DMS53 treated with DMSO at 0.1 percent for 48 hours (cell line): ENCODE results near the gene SEC14L2.
A peak's percentile ranks its signal among the peaks of the same experiment; 100 is the strongest.

Source experiments
- DNase-seq: peaks from one replicate; lab custom pipeline; 2025; ENCODE audit not compliant: unreplicated experiment; lab: John Stamatoyannopoulos, UW

The SEC14L2 gene

GRCh38 chr22:30396871-30397655 lies at the start of gene SEC14L2:
SEC14L2 (plus strand) TSS chr22:30397018; CDS start chr22:30397117, 99 bp downstream.
- DNase-seq: peak; percentile 2

- no peak for DNase-seq
These were observed 49.4 kb upstream of the SEC14L2 start for GRCh38 chr22:30347255-30347892.

GRCh38 chr22:30348404-30348803 lies 48.4 kb upstream of the SEC14L2 start:
- no peak for DNase-seq

- DNase-seq: no peak
These were observed 48.0 kb upstream of the SEC14L2 start for GRCh38 chr22:30348809-30349208.

GRCh38 chr22:30351226-30351625 lies 45.6 kb upstream of the SEC14L2 start:
- no peak for DNase-seq

- DNase-seq: no peak
These were observed 42.2 kb upstream of the SEC14L2 start for GRCh38 chr22:30354644-30355043.

- DNase-seq: peak; percentile 34
These were observed 40.2 kb upstream of the SEC14L2 start, which contains the start of the genes CCDC157 and SF3A1 for GRCh38 chr22:30356449-30357235. CCDC157 (plus strand) TSS chr22:30357007; CDS start chr22:30366001, 8,994 bp downstream. SF3A1 (minus strand) TSS chr22:30356894; CDS start chr22:30356792, 102 bp downstream.

GRCh38 chr22:30357236-30357570 lies 39.6 kb upstream of the SEC14L2 start:
- DNase-seq: no peak

GRCh38 chr22:30357650-30358215 lies 39.1 kb upstream of the SEC14L2 start:
- DNase-seq: no peak

GRCh38 chr22:30358541-30358940 lies 38.3 kb upstream of the SEC14L2 start:
- DNase-seq: no peak

- peak; percentile 3 for DNase-seq
These were observed 34.7 kb upstream of the SEC14L2 start for GRCh38 chr22:30361916-30362650.

- no peak for DNase-seq
These were observed 34.1 kb upstream of the SEC14L2 start for GRCh38 chr22:30362651-30363281.

GRCh38 chr22:30365891-30366290 lies 30.9 kb upstream of the SEC14L2 start:
- no peak for DNase-seq

GRCh38 chr22:30368420-30368819 lies 28.4 kb upstream of the SEC14L2 start:
- no peak for DNase-seq

- DNase-seq: no peak
These were observed 26.1 kb upstream of the SEC14L2 start for GRCh38 chr22:30370641-30371230.

- DNase-seq: no peak
These were observed 25.5 kb upstream of the SEC14L2 start for GRCh38 chr22:30371321-30371720.

- peak; percentile 36 for DNase-seq
These were observed 24.8 kb upstream of the SEC14L2 start for GRCh38 chr22:30371981-30372380.

- DNase-seq: no peak
These were observed 23.9 kb upstream of the SEC14L2 start for GRCh38 chr22:30372915-30373314.
